ENCODE data around the gene CALHM2. TPM values are rescaled to one million over a fixed set of nuclear protein-coding genes. Genes with fewer than 3 reads are reported as not detected.

CALHM2 gene
- total and polyA plus RNA-seq, 2 of the 13 experiments (the other 11 are each of a cell fraction or from before 2014, with no cell fraction given), result 0.15 TPM; not detected in 1

DNA sequence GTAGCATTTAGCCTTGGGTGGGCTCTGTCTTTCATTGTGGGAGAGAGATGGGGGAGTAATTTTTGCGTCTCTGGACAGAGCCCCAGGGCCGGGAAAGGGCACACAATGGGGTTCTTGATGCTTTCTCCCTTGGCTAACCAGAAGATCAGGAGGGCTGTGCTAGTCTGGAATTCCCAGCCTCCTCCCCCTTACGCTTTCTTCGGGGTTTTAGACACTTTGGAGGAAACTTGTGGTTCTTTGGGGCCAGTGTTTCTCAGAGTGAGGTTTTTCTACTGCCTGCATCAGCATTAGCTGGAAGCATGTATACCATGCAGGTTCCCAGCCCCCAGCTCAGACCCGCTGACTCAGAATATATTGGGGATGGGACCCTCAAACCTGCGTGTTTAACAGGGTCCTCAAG, 48.3 kb upstream of the CALHM2 start:
- no peaks in the 10 kb centered on the region for H4K20me1 ChIP-seq (ENCODE audit: insufficient read depth, low read length)
- ChIA-PET CTCF (ENCODE audit: low intra/inter-chr PET ratio, low total read pairs) (no interaction called here), POLR2A (no interaction called here)
- ATAC-seq, result no peak
- peaks cover 2 to 60% of the 10 kb centered on the region in 2 experiments; a peak in 3 of 5 replicates for H3K27me3 ChIP-seq (ENCODE audit: control insufficient read depth in 1 of 2, insufficient read depth in 2 of 2, low read length in 2 of 2)
- no TSS peak for BruUV-seq (replicated peaks)
- no peak overlapping the region for H3K4me2 ChIP-seq (ENCODE audit: low read depth, low read length)
- no peak overlapping the region for H2AFZ ChIP-seq (ENCODE audit: low read length)
- no peak for FAIRE-seq
- H3K79me2 ChIP-seq (ENCODE audit: insufficient read depth, low read length), result no peaks in the 10 kb centered on the region
- WGBS (ENCODE audit: low lambda C conversion rate), result 74% methylated on average over 4 of the region's 6 CpGs
- H3K4me3 ChIP-seq (replicated peaks in 1 of 3; ENCODE audit: insufficient read depth in 1 of 3, low read depth in 2 of 3, low read length in 3 of 3), result no peak overlapping the region
- H3K27ac ChIP-seq (ENCODE audit: extremely low read length, insufficient read depth, low read length), result no peak overlapping the region
- TF ChIP-seq TARDBP (CRISPR knock-in tag; IDR thresholded peaks at IDR 0.05) (no peak), ZNF574 (CRISPR knock-in tag; IDR thresholded peaks at IDR 0.05) (no peak), ZNF562 (CRISPR knock-in tag; IDR thresholded peaks at IDR 0.05; ENCODE audit: borderline replicate concordance) (no peak), MTF1 (CRISPR knock-in tag; IDR thresholded peaks at IDR 0.05) (no peak), ZNF75D (CRISPR knock-in tag; IDR thresholded peaks at IDR 0.05; ENCODE audit: borderline replicate concordance) (no peak), FLYWCH1 (CRISPR knock-in tag; IDR thresholded peaks at IDR 0.05) (no peak), SMAD9 (CRISPR knock-in tag; IDR thresholded peaks at IDR 0.05) (no peak), NFIC (IDR thresholded peaks at IDR 0.05; ENCODE audit: low read length) (no peak), ZSCAN12 (CRISPR knock-in tag; IDR thresholded peaks at IDR 0.05) (no peak), ZNF350 (CRISPR knock-in tag; IDR thresholded peaks at IDR 0.05; ENCODE audit: borderline replicate concordance, low read depth) (no peak), ZBTB38 (CRISPR knock-in tag; IDR thresholded peaks at IDR 0.05) (no peak), ZFP1 (CRISPR knock-in tag; IDR thresholded peaks at IDR 0.05) (no peak), TMF1 (CRISPR knock-in tag; IDR thresholded peaks at IDR 0.05; ENCODE audit: low read depth) (no peak)
- TF ChIP-seq, protein P1, sequence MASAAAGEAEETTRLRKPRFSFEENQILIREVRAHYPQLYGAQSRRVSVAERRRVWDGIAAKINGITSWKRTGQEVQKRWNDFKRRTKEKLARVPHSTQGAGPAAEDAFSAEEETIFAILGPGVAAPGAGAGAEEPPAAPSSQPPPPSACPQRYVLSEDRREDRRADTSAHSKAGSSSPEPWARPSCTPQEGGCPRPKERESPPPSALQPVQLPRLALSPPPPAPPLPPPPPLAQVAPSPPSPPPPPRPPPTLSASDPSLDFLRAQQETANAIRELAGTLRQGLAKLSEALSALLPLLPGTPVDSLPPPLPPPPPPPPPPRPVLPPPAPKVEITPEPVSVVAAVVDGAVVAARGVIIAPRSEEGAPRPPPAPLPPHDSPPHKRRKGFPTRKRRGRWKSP (CRISPR knock-in tag; IDR thresholded peaks at IDR 0.05), result no peak
- TF ChIP-seq, protein P2, sequence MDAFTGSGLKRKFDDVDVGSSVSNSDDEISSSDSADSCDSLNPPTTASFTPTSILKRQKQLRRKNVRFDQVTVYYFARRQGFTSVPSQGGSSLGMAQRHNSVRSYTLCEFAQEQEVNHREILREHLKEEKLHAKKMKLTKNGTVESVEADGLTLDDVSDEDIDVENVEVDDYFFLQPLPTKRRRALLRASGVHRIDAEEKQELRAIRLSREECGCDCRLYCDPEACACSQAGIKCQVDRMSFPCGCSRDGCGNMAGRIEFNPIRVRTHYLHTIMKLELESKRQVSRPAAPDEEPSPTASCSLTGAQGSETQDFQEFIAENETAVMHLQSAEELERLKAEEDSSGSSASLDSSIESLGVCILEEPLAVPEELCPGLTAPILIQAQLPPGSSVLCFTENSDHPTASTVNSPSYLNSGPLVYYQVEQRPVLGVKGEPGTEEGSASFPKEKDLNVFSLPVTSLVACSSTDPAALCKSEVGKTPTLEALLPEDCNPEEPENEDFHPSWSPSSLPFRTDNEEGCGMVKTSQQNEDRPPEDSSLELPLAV (CRISPR knock-in tag; conservative IDR thresholded peaks at IDR 0.05; ENCODE audit: low read depth), result no peak
- H3K36me3 ChIP-seq (replicated peaks in 1 of 2; ENCODE audit: control insufficient read depth in 1 of 2, insufficient read depth in 2 of 2, low read length in 2 of 2), result no peaks in the 10 kb centered on the region
- intact Hi-C loops (cut with micrococcal nuclease; ENCODE audit: unreplicated experiment) (no loop called here), in situ Hi-C loops (cut with HindIII; ENCODE audit: extremely low pct_ligation_motif_present, low pct_unique_long_range_greater_than_20kb) (no loop called here)
- H3K4me1 ChIP-seq (ENCODE audit: insufficient read depth, low read length), result peaks cover 12% of the 10 kb centered on the region
- no peaks in the 10 kb centered on the region for H3K9me3 ChIP-seq (ENCODE audit: low read length)
- no peak overlapping the region for H3K9ac ChIP-seq (ENCODE audit: insufficient read depth, low read depth, low read length)
- DNase-seq (ENCODE audit: low spot score), result no peak
